Measurements from ENCODE around the gene OSBPL1A. TPM values are rescaled to one million over a fixed set of nuclear protein-coding genes. Genes with fewer than 3 reads are reported as not detected.
A peak's percentile ranks its signal among the peaks of the same experiment; 100 is the strongest.

The OSBPL1A gene
- total RNA-seq (2013; cell fraction: nucleolus; rRNA removed), result not detected in 2 replicates
- total RNA-seq (2014; rRNA removed) (not detected in 2 replicates), total RNA-seq (2014; rRNA removed; fragmentation: Illumina TruSeq; extraction: Trizol) (not detected in 2 replicates), total RNA-seq (2021) (0.18 and 0.27 TPM in 2 replicates), polyA plus RNA-seq (2011; rRNA removed) (not detected in 2 replicates), polyA plus RNA-seq (2014; fragmentation: Illumina TruSeq; extraction: Trizol) (not detected in 2 replicates), polyA plus RNA-seq (2014; fragmentation: Nextera tagmentation; extraction: Ambion mirVana) (under 1 TPM; 0.02 to 0.05 TPM), polyA plus RNA-seq (2014; rRNA removed) (not detected in 2 replicates), polyA plus RNA-seq (2016; fragmentation: Nextera tagmentation; extraction: Ambion mirVana) (under 1 TPM in 1 of 2 experiments, not detected in 1; 0.83 TPM), polyA minus RNA-seq (2011; rRNA and poly(A)+ RNA removed) (not detected in 2 replicates), Bru-seq, nascent RNA (percentile 6 among the genes with signal in this experiment), BruChase-seq, experiment 1, labeled RNA remaining after a 6-hour chase (percentile 7 among the genes with signal in this experiment), BruChase-seq, experiment 2, labeled RNA remaining after a 2-hour chase (percentile 10 among the genes with signal in this experiment)
- not detected for polyA plus RNA-seq (2011; ENCODE audit: low read depth)
- polyA plus RNA-seq (2011; cell fraction: cytosol; rRNA removed), result not detected in 2 replicates
- not detected in 2 replicates for polyA plus RNA-seq (2011; cell fraction: nucleus; rRNA removed)
- polyA plus RNA-seq (2012), result 0.27 and 0.41 TPM in 2 replicates
- 1.0 TPM in 1 of 2 replicates, not detected in the other for polyA minus RNA-seq (2011; cell fraction: cytosol; rRNA and poly(A)+ RNA removed)
- polyA minus RNA-seq (2011; cell fraction: nucleus; rRNA and poly(A)+ RNA removed), result not detected in 2 replicates
- long read RNA-seq, experiment 1, result 0 reads
- long read RNA-seq, experiment 2, partial matches to known transcripts, result 0 of 1 reads
- long read RNA-seq, experiment 2, other reads (novel, unspliced or antisense), result 1 of 1 reads

DNA sequence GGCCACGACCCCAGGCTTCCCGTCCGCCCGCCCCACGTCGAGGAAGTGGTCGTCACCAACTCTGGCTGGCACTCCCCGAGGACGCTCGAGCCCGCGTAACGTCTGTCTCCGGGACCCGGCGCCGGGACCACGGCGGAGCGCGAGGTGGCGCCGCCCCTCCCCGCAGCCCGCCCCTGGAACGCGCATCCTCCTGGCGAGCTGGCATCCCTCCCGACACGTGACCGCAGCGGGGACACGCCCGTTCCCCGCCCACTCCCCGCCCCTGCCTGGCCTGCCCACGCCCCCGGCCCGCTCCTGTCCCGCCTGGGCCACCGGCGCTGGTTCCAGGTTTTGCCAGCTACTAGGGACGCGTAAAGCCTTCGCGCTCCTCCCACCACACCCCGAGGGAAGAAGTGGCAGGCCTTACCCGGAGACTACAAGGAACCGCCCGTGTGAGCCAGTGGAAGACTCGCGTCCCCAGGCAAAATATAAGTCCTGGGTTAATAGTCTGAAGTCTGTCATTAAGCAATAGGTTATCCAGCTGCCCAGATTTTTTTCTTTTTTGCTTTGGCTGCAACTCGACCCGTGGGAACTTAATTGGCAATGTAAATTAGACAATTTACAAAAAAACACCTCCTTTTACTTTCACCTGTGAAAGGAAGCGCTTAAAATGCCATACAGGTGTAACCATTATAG is at the start of gene OSBPL1A:
Gene OSBPL1A, minus strand, starts transcription at position 131 of the 675 bp plus-strand sequence. CDS start 20,291 bp downstream, outside the sequence.
- ChIA-PET SMC1A (ENCODE audit: uncharacterized antibody, unreplicated experiment) (no interaction called here), RAD21 (ENCODE audit: unreplicated experiment) (no interaction called here), POLR2A (no interaction called here), CTCF (no interaction called here)
- TF ChIP-seq RB1 (IDR thresholded peaks at IDR 0.05; ENCODE audit: borderline replicate concordance) (no peak), POLR2A (IDR thresholded peaks at IDR 0.05; ENCODE audit: low read depth, low read length) (peak; percentile 44; the same call in 1 of the 2 replicates), SMAD1 (IDR thresholded peaks at IDR 0.05; ENCODE audit: low read depth, partially characterized antibody) (no peak), POU2F2 (IDR thresholded peaks at IDR 0.05; ENCODE audit: borderline replicate concordance, low read depth, low read length) (no peak), BHLHE40 (IDR thresholded peaks at IDR 0.05; ENCODE audit: borderline replicate concordance in 1 of 2, low read depth in 2 of 2, low read length in 1 of 2) (0 out of 4 replicates have a peak, but pooled peaks of 1 of the 2 experiments have one; percentile 11), JUND (IDR thresholded peaks at IDR 0.05; ENCODE audit: low read depth, low read length) (no peak), SIN3A (IDR thresholded peaks at IDR 0.05; ENCODE audit: low read depth, low read length) (no peak), EZH2 (IDR thresholded peaks at IDR 0.05; ENCODE audit: borderline replicate concordance, control insufficient read depth, low read depth, low read length) (no peak), FOXM1 (IDR thresholded peaks at IDR 0.05; ENCODE audit: low read depth, low read length) (no peak), ZNF207 (IDR thresholded peaks at IDR 0.05; ENCODE audit: borderline replicate concordance) (no peak), USF1 (IDR thresholded peaks at IDR 0.05; ENCODE audit: borderline replicate concordance, extremely low read length, insufficient read depth, low read depth, low read length) (peak; percentile 76)
- ATAC-seq (peak; percentile 66), DNase-seq (ENCODE audit: low read depth, low spot score) (no peak), FAIRE-seq (no peak)
- Histone ChIP-seq H3K9ac (ENCODE audit: control insufficient read depth, insufficient read depth, low read length) (no peak within 1 kb of the TSS), H3K4me1 (ENCODE audit: control insufficient read depth, insufficient read depth, low read length) (0 out of 2 replicates have a peak, but pooled peaks cover 6% of the 10 kb centered on the region), H3K27ac (ENCODE audit: control insufficient read depth, insufficient read depth) (no peak within 1 kb of the TSS), H3K9me3 (replicated peaks; ENCODE audit: control insufficient read depth, insufficient read depth, low read length) (no peaks in the 10 kb centered on the region), H3K79me2 (ENCODE audit: control insufficient read depth, insufficient read depth, low read length) (no peaks in the 10 kb centered on the region), H3K36me3 (ENCODE audit: control insufficient read depth in 2 of 2, insufficient read depth in 2 of 2, low read length in 1 of 2) (no peaks in the 10 kb centered on the region), H3K27me3 (replicated peaks in 1 of 2; ENCODE audit: control insufficient read depth in 2 of 2, insufficient read depth in 2 of 2, low read length in 1 of 2) (peaks cover 6 to 13% of the 10 kb centered on the region in 2 experiments; a peak in 3 of 4 replicates), H3K4me2 (ENCODE audit: control insufficient read depth, insufficient read depth) (peak within 1 kb of the TSS; percentile 52), H4K20me1 (ENCODE audit: control insufficient read depth, insufficient read depth) (no peaks in the 10 kb centered on the region), H3K4me3 (peak within 1 kb of the TSS; percentile 2; the same call in 1 of the 2 replicates), H2AFZ (ENCODE audit: control insufficient read depth, low read depth, low read length) (peak within 1 kb of the TSS; percentile 43; the same call in 1 of the 2 replicates)
- in situ Hi-C loops (cut with MboI), result no loop called here
- BruUV-seq (replicated peaks), result no TSS peak
- intact Hi-C loops (cut with micrococcal nuclease; ENCODE audit: unreplicated experiment), result no loop called here
- WGBS (ENCODE audit: insufficient coverage, insufficient replicate concordance, low lambda C conversion rate, missing lambda C conversion rate), result 6% methylated on average over 16 of the region's 55 CpGs
